ENCODE results near the gene SLAMF6. TPM values are rescaled to one million over a fixed set of nuclear protein-coding genes. Genes with fewer than 3 reads are reported as not detected.
A peak's percentile ranks its signal among the peaks of the same experiment; 100 is the strongest.
"Not testable (repeated sequence)": the region's sequence is repeated elsewhere in the genome, so short reads cannot be mapped to it uniquely, and the experiment has no call there.

SLAMF6 gene
- total RNA-seq, 2 experiments from 2014 or later: 25.1 to 33.7 TPM

DNA sequence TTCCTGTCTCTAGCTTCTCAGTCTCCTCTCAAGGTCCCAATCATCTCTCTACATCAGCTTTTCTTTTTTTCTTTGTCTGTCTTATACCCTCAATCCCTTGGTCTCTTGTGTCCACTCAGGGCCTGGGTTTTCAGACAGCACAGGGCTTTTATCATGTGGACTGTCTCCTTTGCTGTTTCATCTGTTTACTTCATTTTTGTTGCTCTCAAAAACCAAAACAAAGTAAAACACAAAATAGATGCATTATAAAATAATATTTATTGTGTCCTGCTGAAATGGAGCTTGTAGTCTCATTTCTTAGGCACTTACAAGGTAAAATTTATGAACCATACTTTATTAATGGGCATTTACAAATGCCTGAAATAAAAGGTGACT, 17.8 kb upstream of the SLAMF6 start:
- CTCF ChIA-PET: interaction anchor here (0.7 to 2.4 kb wide), 10 partner anchors 9 to 112 kb away, joined by 3 to 11 read pairs (median 4); no protein-coding TSS in a partner anchor
- Mint-ChIP-seq H3K27ac (peak overlapping the region; percentile 94), H3K36me3 (ENCODE audit: low read depth) (peaks cover 19% of the 10 kb centered on the region), H3K9me3 (peaks cover 9% of the 10 kb centered on the region), H3K4me3 (peak overlapping the region; percentile 21), H3K27me3 (no peaks in the 10 kb centered on the region), H3K4me1 (peaks cover 52% of the 10 kb centered on the region)
- DNase-seq: no peak
- POLR2A ChIA-PET: no interaction called here

DNA sequence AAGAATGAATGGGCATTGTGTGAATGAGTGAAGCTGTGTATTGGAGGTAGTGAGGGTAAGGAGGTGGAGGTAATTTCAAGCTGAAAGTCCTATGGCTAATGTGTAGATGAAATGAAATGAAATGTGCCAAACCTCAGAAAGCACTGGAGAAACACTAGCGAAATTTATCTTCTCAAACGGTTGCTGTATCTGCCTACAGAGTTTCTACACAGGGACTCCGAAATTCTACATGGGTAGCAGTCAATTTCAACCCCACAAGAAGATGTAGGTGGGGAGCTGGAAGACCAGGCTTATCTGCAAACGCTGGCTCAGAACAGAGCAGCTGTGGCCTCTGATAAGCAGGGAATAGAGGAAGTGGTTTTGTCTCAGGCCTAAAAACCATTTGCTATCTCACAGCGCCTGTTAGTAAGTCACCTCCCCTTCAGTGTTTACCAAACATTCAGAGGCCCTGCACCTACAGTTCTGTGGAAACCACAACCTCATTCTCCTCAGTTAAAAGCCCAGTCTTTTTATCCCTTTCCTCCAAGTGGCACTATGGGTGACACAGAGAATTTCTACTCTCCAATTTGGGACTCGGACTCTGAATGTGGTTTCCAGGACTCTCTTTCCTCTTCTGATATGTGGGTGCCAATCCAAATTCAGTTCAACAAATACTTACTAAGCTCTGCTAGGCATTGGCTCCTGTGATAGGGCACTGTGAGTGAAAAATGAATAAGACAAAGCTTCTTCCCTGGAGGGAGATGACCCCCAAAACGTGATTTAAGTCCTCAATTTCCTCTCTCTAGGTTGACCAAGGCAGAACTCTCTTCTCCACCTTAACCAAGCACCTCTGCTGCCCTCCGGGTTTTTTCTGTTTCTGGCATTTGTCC, 17.2 kb upstream of the SLAMF6 start:
- H3K4me1 Mint-ChIP-seq: peaks cover 52% of the 10 kb centered on the region
- POLR2A ChIA-PET: no interaction called here

DNA sequence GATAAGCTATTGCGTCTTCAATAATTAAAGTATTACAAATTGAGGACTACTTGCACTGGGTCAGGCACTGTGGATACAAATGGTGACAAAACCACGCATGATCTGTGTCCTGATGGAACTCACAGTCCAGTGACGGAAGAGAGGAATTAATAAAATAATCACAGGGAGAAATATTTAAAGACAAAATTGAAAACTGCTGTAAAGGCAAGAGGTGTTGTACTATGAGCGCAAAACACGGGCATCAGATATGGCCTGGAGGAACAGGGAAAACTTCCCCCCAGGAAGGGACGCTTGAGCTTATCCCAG, 16.6 kb upstream of the SLAMF6 start:
- Mint-ChIP-seq H3K36me3 (ENCODE audit: low read depth) (peaks cover 22% of the 10 kb centered on the region), H3K4me1 (peaks cover 47% of the 10 kb centered on the region), H3K9me3 (peaks cover 15% of the 10 kb centered on the region), H3K27me3 (no peaks in the 10 kb centered on the region), H3K4me3 (peak overlapping the region; percentile 33), H3K27ac (peak overlapping the region; percentile 94)
- CTCF ChIA-PET: interaction anchor here (0.9 to 2.4 kb wide), 3 partner anchors 10 to 58 kb away, joined by 3 to 11 read pairs (median 5); no protein-coding TSS in a partner anchor
- POLR2A ChIA-PET: no interaction called here
- DNase-seq: no peak

More for the DNA sequence above, 17.2 kb upstream of the SLAMF6 start:
- H3K4me3 Mint-ChIP-seq: peak overlapping the region; percentile 33
- H3K27ac Mint-ChIP-seq: peak overlapping the region; percentile 94
- H3K27me3 Mint-ChIP-seq: no peaks in the 10 kb centered on the region
- DNase-seq: peak; percentile 76
- peaks cover 12% of the 10 kb centered on the region for H3K9me3 Mint-ChIP-seq
- peaks cover 20% of the 10 kb centered on the region for H3K36me3 Mint-ChIP-seq (ENCODE audit: low read depth)
- CTCF ChIA-PET: interaction anchor here (0.7 to 2.4 kb wide), 11 partner anchors 10 to 111 kb away, joined by 3 to 11 read pairs (median 3); no protein-coding TSS in a partner anchor

DNA sequence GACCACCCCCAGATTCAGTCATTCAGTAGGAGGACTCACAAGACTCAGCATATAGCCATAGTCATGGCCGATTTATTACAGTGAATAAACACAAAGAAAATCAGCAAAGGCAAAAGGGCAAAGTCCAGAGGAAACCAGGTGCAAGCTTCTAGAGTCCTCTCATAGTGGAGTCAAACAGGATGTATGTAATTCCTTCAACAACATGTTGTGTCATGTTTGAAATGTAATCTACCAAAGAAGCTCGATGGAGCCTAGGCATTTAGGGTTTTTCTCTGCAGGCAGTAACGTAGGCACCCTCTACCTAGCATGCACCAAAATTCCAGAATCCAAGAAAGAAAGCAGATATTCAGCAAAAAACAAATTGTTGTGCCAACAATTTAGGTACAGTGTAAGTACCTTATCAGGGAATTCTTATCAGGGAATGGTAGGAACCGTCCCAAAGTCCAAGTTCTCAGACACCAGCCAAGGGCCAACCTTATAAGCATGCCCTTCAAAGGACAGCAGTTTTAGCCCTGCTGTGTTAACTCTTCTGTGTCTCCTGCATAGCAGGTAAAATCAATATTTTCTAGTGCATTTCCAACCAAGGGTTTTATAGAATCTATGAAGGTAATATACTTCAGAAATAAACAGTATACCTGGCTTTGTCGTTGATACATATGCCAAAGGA, 16.1 kb upstream of the SLAMF6 start:
- Mint-ChIP-seq H3K27me3 (no peaks in the 10 kb centered on the region), H3K9me3 (peaks cover 16% of the 10 kb centered on the region), H3K4me3 (peak overlapping the region; percentile 33), H3K4me1 (peaks cover 42% of the 10 kb centered on the region), H3K27ac (peak overlapping the region; percentile 94), H3K36me3 (ENCODE audit: low read depth) (peaks cover 22% of the 10 kb centered on the region)
- ChIA-PET POLR2A (no interaction called here), CTCF (interaction anchor here (0.6 to 2.4 kb wide), 3 partner anchors 11 to 38 kb away, joined by 3 to 11 read pairs (median 3); no protein-coding TSS in a partner anchor)
- no peak for DNase-seq

DNA sequence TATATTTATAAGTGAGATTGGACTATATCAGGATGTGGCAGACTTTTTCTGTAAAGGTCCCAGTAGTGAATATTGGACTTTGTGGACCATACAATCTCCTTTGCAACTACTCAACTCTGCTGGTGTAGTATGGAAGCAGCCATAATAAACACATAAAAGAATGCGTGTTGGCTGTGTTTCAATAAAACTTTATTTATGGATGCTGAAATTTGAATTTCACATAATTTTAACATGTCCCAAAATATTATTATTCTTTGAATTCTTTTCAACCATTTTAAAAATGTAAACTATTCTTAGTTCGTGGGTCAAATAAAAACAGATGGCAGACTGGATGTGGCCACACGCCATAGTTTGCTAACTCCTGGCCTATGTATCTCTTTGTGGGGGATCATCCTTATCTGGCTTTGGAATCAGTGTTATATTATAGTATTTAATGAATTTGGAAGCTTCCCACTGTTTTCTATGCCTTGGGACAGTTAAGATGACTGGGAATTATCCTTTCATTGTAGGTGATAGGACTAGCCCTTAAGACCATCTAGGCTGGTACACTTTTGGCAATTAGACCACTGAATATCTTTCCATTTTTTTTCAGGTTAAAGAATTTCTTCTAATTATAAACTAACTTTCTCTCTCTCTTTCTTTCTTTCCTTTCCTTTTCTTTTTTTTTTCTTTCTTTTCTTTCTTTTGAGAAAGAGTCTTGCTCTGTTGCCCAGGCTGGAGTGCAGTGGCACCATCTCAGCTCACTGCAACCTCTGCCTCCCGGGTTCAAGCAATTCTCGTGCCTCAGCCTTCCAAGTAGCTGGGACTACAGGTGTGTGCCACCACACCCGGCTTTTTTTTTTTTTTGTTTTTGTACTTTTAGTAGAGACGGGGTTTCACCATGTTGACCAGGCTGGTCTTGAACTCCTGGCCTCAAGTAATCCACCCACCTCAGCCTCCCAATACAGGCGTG, 14.9 kb upstream of the SLAMF6 start:
- POLR2A ChIA-PET: no interaction called here
- H3K4me1 Mint-ChIP-seq: peaks cover 36% of the 10 kb centered on the region

DNA sequence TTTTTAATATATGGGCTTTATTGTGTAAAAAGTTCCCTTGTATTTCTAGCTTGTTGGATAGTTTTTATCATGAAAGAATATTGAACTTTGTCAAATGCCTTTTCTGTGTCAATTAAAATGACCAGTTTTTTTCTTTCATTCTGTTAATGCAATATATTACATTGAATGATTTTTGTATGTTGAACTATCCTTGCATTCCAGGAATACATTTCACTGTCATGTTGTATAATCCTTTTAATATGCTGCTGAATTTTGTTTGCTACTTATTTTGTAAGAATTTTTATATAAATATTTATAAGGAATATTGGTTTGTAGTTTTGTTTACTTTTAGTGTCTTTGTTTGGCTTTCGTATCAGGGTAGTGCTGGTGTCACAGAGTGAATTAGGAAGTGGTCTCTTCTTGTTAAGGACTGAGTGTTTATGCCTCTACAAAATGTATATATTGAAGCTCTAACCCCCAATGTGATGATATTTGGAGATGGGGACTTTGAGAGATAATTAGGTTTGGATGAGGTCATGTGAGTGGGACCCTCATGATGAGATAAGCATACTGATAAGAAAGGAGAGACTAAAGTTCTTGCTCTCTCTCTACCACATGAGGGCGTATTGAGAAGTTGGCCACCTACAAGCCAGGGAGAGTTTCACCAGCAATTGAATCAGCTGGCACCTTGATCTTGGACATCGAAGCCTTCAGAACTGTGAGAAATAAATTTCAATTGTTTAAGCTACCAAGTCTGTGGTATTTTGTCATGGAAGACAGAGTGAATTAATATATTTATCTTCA, 12.0 kb upstream of the SLAMF6 start:
- no peaks in the 10 kb centered on the region for H3K27me3 Mint-ChIP-seq
- no peak overlapping the region for H3K27ac Mint-ChIP-seq
- H3K9me3 Mint-ChIP-seq: peaks cover 34% of the 10 kb centered on the region
- POLR2A ChIA-PET: no interaction called here
- CTCF ChIA-PET: interaction anchor here (0.7 kb wide), 1 partner anchor 46 kb away, joined by 3 read pairs; no protein-coding TSS in a partner anchor
- H3K36me3 Mint-ChIP-seq (ENCODE audit: low read depth): peaks cover 27% of the 10 kb centered on the region
- H3K4me1 Mint-ChIP-seq: peaks cover 19% of the 10 kb centered on the region
- no peak for DNase-seq
- H3K4me3 Mint-ChIP-seq: no peak overlapping the region

More for the DNA sequence above, 14.9 kb upstream of the SLAMF6 start:
- no peaks in the 10 kb centered on the region for H3K27me3 Mint-ChIP-seq
- no peak for DNase-seq
- CTCF ChIA-PET: interaction anchor here (0.6 to 1.0 kb wide), 4 partner anchors 12 to 549 kb away, joined by 3 read pairs; no protein-coding TSS in a partner anchor
- H3K27ac Mint-ChIP-seq: no peak overlapping the region
- H3K4me3 Mint-ChIP-seq: no peak overlapping the region
- H3K9me3 Mint-ChIP-seq: peaks cover 23% of the 10 kb centered on the region
- peaks cover 27% of the 10 kb centered on the region for H3K36me3 Mint-ChIP-seq (ENCODE audit: low read depth)

DNA sequence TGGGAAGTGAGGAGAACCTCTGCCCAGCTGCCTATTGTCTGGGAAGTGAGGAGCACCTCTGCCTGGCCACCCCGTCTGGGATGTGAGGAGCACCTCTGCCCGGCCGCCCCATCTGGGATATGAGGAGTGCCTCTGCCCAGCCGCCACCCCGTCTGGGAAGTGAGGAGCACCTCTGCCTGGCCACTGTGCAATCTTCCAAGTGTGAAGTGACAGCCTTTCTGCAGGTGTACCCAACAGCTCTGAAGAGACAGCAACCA, 9.4 kb upstream of the SLAMF6 start:
- H3K27me3 Mint-ChIP-seq, POLR2A ChIA-PET, H3K4me3 Mint-ChIP-seq, CTCF ChIA-PET, DNase-seq, H3K27ac Mint-ChIP-seq: not testable (repeated sequence)
- Mint-ChIP-seq H3K9me3 (peaks cover 44% of the 10 kb centered on the region), H3K4me1 (peaks cover 18% of the 10 kb centered on the region), H3K36me3 (ENCODE audit: low read depth) (peaks cover 31% of the 10 kb centered on the region)

DNA sequence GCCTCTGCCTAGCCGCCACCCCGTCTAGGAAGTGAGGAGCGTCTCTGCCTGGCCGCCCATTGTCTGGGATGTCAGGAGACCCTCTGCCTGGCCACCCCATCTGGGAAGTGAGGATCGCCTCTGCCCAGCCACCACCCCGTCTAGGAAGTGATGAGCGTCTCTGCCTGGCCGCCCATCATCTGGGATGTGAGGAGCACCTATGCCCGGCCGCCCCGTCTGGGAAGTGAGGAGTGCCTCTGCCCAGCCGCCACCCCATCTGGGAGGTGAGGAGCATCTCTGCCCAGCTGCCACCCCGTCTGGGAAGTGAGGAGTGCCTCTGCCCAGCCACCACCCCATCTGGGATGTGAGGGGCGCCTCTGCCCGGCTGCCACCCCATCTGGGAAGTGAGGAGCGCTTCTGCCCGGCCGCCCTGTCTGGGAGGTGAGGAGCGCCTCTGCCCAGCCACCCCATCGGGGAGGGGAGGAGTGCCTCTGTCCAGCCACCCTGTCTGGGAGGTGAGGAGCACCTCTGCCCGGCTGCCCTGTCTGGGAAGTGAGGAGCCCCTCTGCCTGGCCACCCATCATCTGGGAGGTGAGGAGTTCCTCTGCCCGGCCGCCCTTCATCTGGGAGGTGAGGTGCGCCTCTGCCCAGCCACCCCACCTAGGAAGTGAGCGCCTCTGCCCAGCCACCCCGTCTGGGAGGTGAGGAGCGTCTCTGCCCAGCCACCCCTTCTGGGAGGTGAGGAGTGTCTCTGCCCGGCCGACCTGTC, 8.9 kb upstream of the SLAMF6 start:
- CTCF ChIA-PET, H3K4me3 Mint-ChIP-seq, DNase-seq, H3K27me3 Mint-ChIP-seq, H3K27ac Mint-ChIP-seq, POLR2A ChIA-PET: not testable (repeated sequence)
- H3K9me3 Mint-ChIP-seq: peaks cover 47% of the 10 kb centered on the region
- peaks cover 18% of the 10 kb centered on the region for H3K4me1 Mint-ChIP-seq
- H3K36me3 Mint-ChIP-seq (ENCODE audit: low read depth): peaks cover 32% of the 10 kb centered on the region

DNA sequence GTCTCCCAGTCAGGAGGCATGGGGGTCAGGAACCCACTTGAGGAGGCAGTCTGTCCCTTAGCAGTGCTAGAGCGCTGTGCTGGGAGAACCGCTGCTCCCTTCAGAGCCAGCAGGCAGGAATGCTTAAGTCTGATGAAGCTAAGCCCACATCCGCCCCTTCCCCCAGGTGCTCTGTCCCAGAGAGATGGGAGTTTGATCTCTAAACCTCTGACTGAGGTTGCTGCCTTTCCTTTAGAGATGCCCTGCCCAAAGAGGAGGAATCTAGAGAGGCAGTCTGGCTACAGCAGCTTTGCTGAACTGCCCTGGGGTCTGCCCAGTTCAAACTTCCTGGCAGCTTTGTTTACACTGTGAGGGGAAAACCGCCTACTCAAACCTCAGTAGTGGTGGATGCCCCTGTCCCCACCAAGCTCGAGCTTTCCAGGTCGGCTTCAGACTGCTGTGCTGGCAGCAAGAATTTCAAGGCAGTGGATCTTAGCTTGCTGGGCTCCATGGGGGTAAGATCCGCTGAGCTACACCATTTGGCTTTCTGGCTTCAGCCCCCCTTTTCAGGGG, 6.4 kb upstream of the SLAMF6 start:
- Mint-ChIP-seq H3K4me1 (peaks cover 22% of the 10 kb centered on the region), H3K36me3 (ENCODE audit: low read depth) (peaks cover 39% of the 10 kb centered on the region), H3K9me3 (peaks cover 47% of the 10 kb centered on the region), H3K27ac (peak overlapping the region; percentile 58)
- POLR2A ChIA-PET: interaction anchor here (0.6 kb wide), 1 partner anchor 63 kb away, joined by 4 read pairs; no protein-coding TSS in a partner anchor
- not testable (repeated sequence) for DNase-seq, H3K4me3 Mint-ChIP-seq, H3K27me3 Mint-ChIP-seq
- CTCF ChIA-PET: interaction anchor here (1.3 to 2.4 kb wide), 4 partner anchors 10 to 101 kb away, joined by 4 to 8 read pairs (median 6); no protein-coding TSS in a partner anchor

DNA sequence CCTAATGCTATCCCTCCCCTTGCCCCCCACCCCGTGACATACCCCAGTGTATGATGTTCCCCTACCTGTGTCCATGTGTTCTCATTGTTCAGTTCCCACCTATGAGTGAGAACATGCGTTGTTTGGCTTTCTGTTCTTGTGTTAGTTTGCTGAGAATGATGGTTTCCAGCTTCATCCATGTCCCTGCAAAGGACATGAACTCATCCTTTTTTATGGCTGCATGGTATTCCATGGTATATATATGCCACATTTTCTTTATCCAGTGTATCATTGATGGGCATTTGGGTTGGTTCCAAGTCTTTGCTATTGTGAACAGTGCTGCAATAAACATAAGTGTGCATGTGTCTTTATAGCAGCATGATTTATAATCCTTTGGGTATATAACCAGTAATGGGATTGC, 734 bp upstream of the SLAMF6 start:
- CTCF ChIA-PET: interaction anchor here (1.1 kb wide), 2 partner anchors 57 to 83 kb away, joined by 3 to 6 read pairs; no protein-coding TSS in a partner anchor
- peaks cover 30% of the 10 kb centered on the region for H3K9me3 Mint-ChIP-seq
- H3K27me3 Mint-ChIP-seq, DNase-seq, H3K4me3 Mint-ChIP-seq: not testable (repeated sequence)
- POLR2A ChIA-PET: interaction anchor here (0.6 kb wide), 1 partner anchor 337 kb away, joined by 3 read pairs; no protein-coding TSS in a partner anchor
- peaks cover 44% of the 10 kb centered on the region for H3K36me3 Mint-ChIP-seq (ENCODE audit: low read depth)
- H3K27ac Mint-ChIP-seq: peak overlapping the region; percentile 37
- H3K4me1 Mint-ChIP-seq: peaks cover 59% of the 10 kb centered on the region

DNA sequence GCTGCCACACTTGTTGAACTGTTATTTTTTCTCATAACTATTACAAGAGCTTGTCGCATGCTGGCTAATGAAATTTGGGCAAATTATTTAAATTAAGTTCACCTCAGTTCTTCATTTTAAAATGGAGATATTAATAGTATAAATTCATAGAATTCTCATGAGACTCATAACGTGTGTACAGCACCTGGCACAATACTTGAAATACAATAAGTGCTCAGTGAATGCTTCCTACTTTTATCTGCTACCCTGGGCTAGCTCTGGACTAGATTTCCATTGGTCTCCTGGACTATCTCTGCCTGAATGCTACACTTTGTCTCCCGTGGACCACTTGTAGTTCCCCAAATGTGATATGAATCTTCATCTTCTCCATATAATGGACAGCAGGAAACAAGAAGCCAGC, 919 bp downstream of the SLAMF6 start:
- peak overlapping the region; percentile 84 for H3K4me3 Mint-ChIP-seq
- H3K27ac Mint-ChIP-seq: peak overlapping the region; percentile 91
- no peaks in the 10 kb centered on the region for H3K27me3 Mint-ChIP-seq
- POLR2A ChIA-PET: interaction anchor here (0.6 to 0.7 kb wide), 2 partner anchors 20 to 92 kb away, joined by 3 to 6 read pairs; no protein-coding TSS in a partner anchor
- peaks cover 49% of the 10 kb centered on the region for H3K36me3 Mint-ChIP-seq (ENCODE audit: low read depth)
- H3K9me3 Mint-ChIP-seq: peaks cover 22% of the 10 kb centered on the region
- no peak for DNase-seq
- CTCF ChIA-PET: interaction anchor here (0.6 to 1.0 kb wide), 2 partner anchors 20 to 38 kb away, joined by 3 read pairs; no protein-coding TSS in a partner anchor
- H3K4me1 Mint-ChIP-seq: peaks cover 71% of the 10 kb centered on the region

Data from activated CD4-positive, alpha-beta T cell treated with anti-CD3 and anti-CD28 coated beads, Interleukin-2, amount 10 ng/mL, durations not matched to agents 7 days and 5 days (primary cell).